HCT116 (cell line): Measurements from ENCODE around the gene NAPSA.

Experiments used
- CBX3 ChIP-seq: IDR thresholded peaks from 2 replicates; pipeline ENCODE4 v1.6.1; 2012; ENCODE audit warnings: low read depth
- CTCF ChIP-seq, 3 experiments: fragments of 200-600 bp in 1 of 3; sonication (generic) in 1 of 3; IDR thresholded peaks in 2 of 3; conservative IDR thresholded peaks in 1 of 3; 2 replicates each; pipeline ENCODE4 v1.5.1; 2012 to 2017; ENCODE audit warnings: low read depth in 2 of 3, low read length in 2 of 3, antibody characterized with exemption in 1 of 3, borderline replicate concordance in 1 of 3, control low read depth in 1 of 3, mild to moderate bottlenecking in 1 of 3, mixed read lengths in 1 of 3, mixed run types in 1 of 3, moderate library complexity in 1 of 3; ENCODE audit not compliant: insufficient read depth in 1 of 3
- EZH2phosphoT487 ChIP-seq: fragments of 200-600 bp; IDR thresholded peaks from 2 replicates; pipeline ENCODE4 v1.6.1; 2018; ENCODE audit warnings: antibody characterized with exemption, borderline replicate concordance
- JUND ChIP-seq: IDR thresholded peaks from 2 replicates; pipeline ENCODE4 v1.6.1; 2012
- POLR2A ChIP-seq: IDR thresholded peaks from 2 replicates; pipeline ENCODE4 v1.7.0; 2011; ENCODE audit warnings: borderline replicate concordance; ENCODE audit not compliant: insufficient read depth, insufficient read length; ENCODE audit errors: extremely low read depth
- POLR2AphosphoS5 ChIP-seq: IDR thresholded peaks from 2 replicates; pipeline ENCODE4 v1.6.1; 2011; ENCODE audit warnings: mild to moderate bottlenecking, low read depth, low read length, moderate library complexity
- REST ChIP-seq: IDR thresholded peaks from 2 replicates; pipeline ENCODE4 v1.6.1; 2012; ENCODE audit warnings: low read depth
- TCF7L2 ChIP-seq: IDR thresholded peaks from 2 replicates; pipeline ENCODE4 v1.7.0; 2011; ENCODE audit warnings: borderline replicate concordance, inconsistent platforms; ENCODE audit not compliant: insufficient read depth, insufficient read length; ENCODE audit errors: extremely low read depth

GRCh38 chr19:50377517-50377916 is 12.1 kb upstream of the NAPSA start:
- TF ChIP-seq POLR2AphosphoS5 (no peak), CTCF (IDR thresholded peaks at IDR 0.05 in 2 of 3, conservative IDR thresholded peaks at IDR 0.05 in 1 of 3; ENCODE audit: borderline replicate concordance in 1 of 3, insufficient read depth in 1 of 3, low read depth in 2 of 3, low read length in 2 of 3) (no peak), REST (no peak), TCF7L2 (no peak), POLR2A (no peak), CBX3 (no peak), JUND (no peak), EZH2phosphoT487 (no peak)
